HG03175 (cell line): ENCODE data around the gene CNOT2.

Experiments used
- ATAC-seq: cut with Tn5 transposase; IDR thresholded peaks from one replicate; pipeline ENCODE4 v1.9.1; 2021; ENCODE audit warnings: mild to moderate bottlenecking, moderate library complexity; ENCODE audit not compliant: unreplicated experiment

Gene CNOT2

GRCh38 chr12:70251226-70251625 is 8.0 kb downstream of the CNOT2 start:
- ATAC-seq, result no peak

GRCh38 chr12:70251661-70252060 is 8.4 kb downstream of the CNOT2 start:
- ATAC-seq, result no peak

GRCh38 chr12:70252832-70253231 is 9.6 kb downstream of the CNOT2 start:
- no peak for ATAC-seq

GRCh38 chr12:70254225-70254624 is 11.0 kb downstream of the CNOT2 start:
- ATAC-seq, result no peak

- no peak for ATAC-seq
Observed at GRCh38 chr12:70254846-70255245, 11.6 kb downstream of the CNOT2 start.

- no peak for ATAC-seq
Observed at GRCh38 chr12:70255311-70255710, 12.1 kb downstream of the CNOT2 start.

GRCh38 chr12:70258605-70259403 is 15.6 kb downstream of the CNOT2 start:
- ATAC-seq, result no peak

- ATAC-seq, result no peak
Observed at GRCh38 chr12:70260646-70261045, 17.4 kb downstream of the CNOT2 start.

GRCh38 chr12:70264067-70264867 is 21.0 kb downstream of the CNOT2 start:
- ATAC-seq, result no peak

GRCh38 chr12:70265132-70265531 is 21.9 kb downstream of the CNOT2 start:
- no peak for ATAC-seq

GRCh38 chr12:70267550-70267949 is 24.3 kb downstream of the CNOT2 start:
- no peak for ATAC-seq

GRCh38 chr12:70268972-70269371 is 25.7 kb downstream of the CNOT2 start:
- ATAC-seq, result no peak

- ATAC-seq, result no peak
Observed at GRCh38 chr12:70270108-70270507, 26.9 kb downstream of the CNOT2 start.

- ATAC-seq, result no peak
Observed at GRCh38 chr12:70271025-70271424, 27.8 kb downstream of the CNOT2 start.

GRCh38 chr12:70272510-70272909 is 29.3 kb downstream of the CNOT2 start:
- ATAC-seq, result no peak

- ATAC-seq, result no peak
Observed at GRCh38 chr12:70275045-70275444, 31.8 kb downstream of the CNOT2 start.

- no peak for ATAC-seq
Observed at GRCh38 chr12:70277973-70278372, 34.7 kb downstream of the CNOT2 start.

GRCh38 chr12:70278945-70279344 is 35.7 kb downstream of the CNOT2 start:
- ATAC-seq, result no peak

- no peak for ATAC-seq
Observed at GRCh38 chr12:70283232-70283631, 40.0 kb downstream of the CNOT2 start.

- no peak for ATAC-seq
Observed at GRCh38 chr12:70288817-70289216, 45.6 kb downstream of the CNOT2 start.

- ATAC-seq, result no peak
Observed at GRCh38 chr12:70290116-70290515, 46.9 kb downstream of the CNOT2 start.
